TTC549 (cell line): ENCODE results near the gene LRRC47.

Experiments used
- FAIRE-seq: peaks from 2 replicates; lab custom pipeline; 2012; peaks lifted over from hg19 to GRCh38; lab: Jason Lieb, UNC

The LRRC47 gene

GRCh38 chr1:3732434-3733093 lies 63.7 kb downstream of the LRRC47 start:
- no peak for FAIRE-seq

DNA sequence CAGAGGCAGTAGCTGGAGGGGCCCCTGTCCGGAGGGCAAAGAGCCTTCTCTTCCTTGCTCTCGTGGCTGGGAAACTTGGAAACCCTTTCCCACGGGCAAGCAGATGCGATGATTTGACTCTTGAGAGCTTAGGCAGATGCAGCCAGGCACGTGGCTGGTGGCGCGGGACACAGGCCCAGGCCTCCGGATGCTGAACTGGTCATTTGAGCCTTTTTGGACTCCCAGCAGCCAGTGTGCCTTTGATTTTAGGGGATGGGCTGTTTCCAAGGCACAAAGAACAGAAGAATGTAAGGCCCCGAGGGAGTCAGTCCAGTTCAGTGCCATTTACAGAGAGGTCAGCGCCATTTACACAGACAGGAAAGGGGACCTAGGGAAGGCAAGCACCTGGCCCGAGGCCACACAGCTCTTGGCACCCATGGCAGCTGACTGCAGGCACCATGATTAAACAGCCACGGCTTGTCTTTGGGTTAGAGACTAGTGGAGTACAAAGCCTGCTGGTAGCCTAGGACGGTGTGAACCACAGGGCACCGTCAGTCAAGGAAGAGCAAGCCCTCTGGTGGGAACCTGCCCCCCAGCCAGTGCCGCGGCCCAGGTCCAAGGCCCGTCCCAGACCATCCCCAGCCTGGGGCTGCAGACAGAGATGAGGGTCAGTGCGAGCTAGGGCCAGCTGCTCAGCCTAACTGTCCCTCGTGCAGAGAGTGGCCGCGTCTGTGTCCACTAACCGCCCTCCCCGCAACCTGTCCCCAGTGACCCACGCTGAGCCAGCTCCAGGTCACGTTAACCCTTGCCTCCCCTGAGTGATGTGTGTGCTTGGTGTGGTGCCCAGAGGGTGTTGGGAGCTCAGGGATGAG lies 64.5 kb downstream of the LRRC47 start:
- FAIRE-seq, result no peak

GRCh38 chr1:3730543-3731247 lies 65.6 kb downstream of the LRRC47 start:
- no peak for FAIRE-seq

DNA sequence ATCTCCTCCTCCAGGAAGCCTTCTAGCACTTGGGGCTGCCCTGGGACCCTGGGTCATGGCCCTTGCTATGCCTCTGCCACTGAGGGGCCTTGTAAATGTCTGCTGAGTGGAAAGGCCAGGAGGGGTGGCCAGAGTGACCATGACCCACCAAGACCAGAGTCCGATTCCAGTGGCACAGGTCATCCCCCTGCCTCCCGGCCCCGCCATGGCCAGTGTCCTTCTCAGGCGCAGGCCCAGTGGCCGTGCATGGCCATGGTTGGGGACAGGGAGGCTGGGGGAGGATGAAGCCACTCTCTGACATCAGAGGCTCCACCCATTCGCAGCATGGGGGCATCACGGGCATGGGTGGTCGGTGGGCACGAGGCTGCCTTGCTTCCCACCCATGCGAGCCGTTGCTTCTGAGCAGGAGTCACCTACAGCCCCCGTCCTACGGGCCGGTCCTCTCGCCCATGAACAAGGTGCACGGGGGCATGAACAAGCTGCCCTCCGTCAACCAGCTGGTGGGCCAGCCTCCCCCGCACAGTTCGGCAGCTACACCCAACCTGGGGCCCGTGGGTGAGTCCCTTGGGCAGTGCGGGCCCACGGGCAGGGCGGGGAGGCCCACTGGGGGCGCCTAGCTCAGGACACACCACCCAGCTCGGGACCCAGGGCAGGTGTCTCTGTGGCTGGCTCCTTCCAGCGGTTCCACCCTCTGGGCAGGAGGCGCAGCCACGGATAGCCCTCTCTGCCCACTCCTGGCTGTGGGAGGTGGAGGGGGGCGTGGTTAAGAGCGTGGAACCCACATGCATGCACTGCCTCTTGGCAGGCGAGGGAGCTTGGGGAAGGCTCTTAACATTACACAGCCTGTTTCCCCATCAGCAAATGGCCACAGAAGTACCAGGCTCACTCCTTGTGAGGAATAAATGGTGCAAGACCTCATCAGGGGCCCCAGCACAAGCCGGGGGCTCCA lies 66.4 kb downstream of the LRRC47 start:
- no peak for FAIRE-seq
